ENCODE measurements around the gene ASAH2B.
A peak's percentile ranks its signal among the peaks of the same experiment; 100 is the strongest.

The ASAH2B gene

DNA sequence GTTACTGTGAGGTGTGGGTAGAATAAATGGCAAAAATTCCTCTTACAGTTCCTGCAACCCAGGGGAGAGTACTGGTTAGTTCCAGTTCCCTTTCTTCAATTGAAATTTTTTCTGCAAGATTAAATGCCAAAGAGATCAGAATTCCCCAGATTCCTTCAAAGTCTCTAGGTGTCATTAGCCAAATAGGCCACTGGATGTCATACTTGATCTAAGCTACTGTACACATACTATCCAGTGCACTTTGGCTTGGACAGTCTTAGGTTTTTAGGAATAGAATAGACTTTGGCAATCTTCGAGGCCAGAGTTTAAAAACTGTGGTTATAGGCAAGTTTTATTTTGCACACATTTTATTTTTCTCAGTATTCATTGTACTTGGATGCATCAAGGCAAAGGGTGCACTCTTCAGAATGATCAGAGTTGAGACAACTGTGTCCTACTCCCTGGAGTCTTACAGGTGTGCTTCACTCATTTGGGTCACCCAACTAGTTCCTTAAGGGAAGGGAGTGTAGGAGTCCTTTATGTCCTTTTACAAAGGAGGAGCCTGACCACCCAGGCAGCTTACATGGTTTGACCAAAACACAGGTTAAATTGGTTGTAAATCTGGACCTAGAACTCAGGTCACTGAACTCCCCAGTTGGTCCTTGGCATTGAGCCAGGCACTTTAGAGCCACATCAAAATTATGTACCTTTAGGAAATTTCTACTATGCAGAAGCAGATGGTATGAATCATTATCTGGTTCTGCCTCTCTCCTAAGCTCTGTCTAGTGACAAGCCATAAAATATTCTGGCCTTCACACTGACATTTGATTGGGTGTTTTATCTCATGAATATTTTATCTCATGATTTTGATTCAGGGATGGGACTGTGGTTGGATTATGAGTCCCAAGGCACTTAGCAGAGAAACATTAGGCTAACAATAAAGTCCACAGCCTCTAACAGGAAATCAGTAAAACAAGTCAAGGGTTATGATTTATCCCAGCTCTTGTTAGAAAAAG is 49.5 kb downstream of the ASAH2B start:
- TF ChIP-seq CTCF (conservative IDR thresholded peaks at IDR 0.05), result peak; percentile 82
- H3K27ac ChIP-seq, result no peak overlapping the region

- no peak overlapping the region for H3K27ac ChIP-seq
- no peak for TF ChIP-seq CTCF (conservative IDR thresholded peaks at IDR 0.05)
These were observed 54.8 kb downstream of the ASAH2B start for GRCh38 chr10:50794490-50794889.

DNA sequence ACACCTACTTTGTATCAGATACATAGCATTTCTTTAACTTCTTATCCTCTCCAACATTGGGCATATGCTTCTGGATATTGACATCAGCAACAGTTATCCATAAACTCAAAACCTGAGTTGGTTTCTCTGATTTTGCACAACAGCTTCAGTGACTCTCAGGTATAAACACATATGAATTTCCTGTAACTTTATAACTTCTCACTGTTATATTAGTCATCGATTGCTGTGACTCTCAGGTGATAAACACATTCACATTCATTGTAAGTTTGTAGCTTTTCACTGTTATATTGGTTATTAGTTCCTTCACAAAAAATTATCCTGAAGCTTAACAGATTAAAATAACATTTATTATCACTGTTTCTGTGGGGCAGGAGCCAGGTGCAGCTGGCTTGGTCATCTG is 57.0 kb downstream of the ASAH2B start:
- no peak overlapping the region for H3K27ac ChIP-seq
- TF ChIP-seq CTCF (conservative IDR thresholded peaks at IDR 0.05), result no peak

- no peak for TF ChIP-seq CTCF (conservative IDR thresholded peaks at IDR 0.05)
- no peak overlapping the region for H3K27ac ChIP-seq
These were observed 58.6 kb downstream of the ASAH2B start for GRCh38 chr10:50798297-50798696.

- TF ChIP-seq CTCF (conservative IDR thresholded peaks at IDR 0.05), result no peak
- H3K27ac ChIP-seq, result no peak overlapping the region
These were observed 59.9 kb downstream of the ASAH2B start for GRCh38 chr10:50799595-50799994.

GRCh38 chr10:50805981-50806622 is 66.4 kb downstream of the ASAH2B start:
- no peak for TF ChIP-seq CTCF (conservative IDR thresholded peaks at IDR 0.05)
- peak overlapping the region; percentile 38 for H3K27ac ChIP-seq
